Activated CD4-positive, alpha-beta T cell treated with anti-CD3 and anti-CD28 coated beads for 36 hours (primary cell): ENCODE results near the gene GRIN2D. TPM values are rescaled to one million over a fixed set of nuclear protein-coding genes. Genes with fewer than 3 reads are reported as not detected.

Source experiments
- ATAC-seq: fragments of 200-7000 bp; cut with Tn5 transposase; one replicate; pipeline ENCODE4 v1.10.0; 2021; ENCODE audit warnings: mild to moderate bottlenecking, moderate library complexity
- CTCF ChIA-PET: fragments of 350-600 bp; sonication (Branson Sonifier 250); formaldehyde crosslinking; loops from one replicate; lab custom pipeline; 2021; ENCODE audit warnings: antibody characterized with exemption; lab: Charles Lee
- POLR2A ChIA-PET: fragments of 350-600 bp; sonication (Branson Sonifier 250); formaldehyde crosslinking; loops from one replicate; lab custom pipeline; 2021; ENCODE audit warnings: antibody characterized with exemption, inconsistent platforms; lab: Charles Lee
- DNase-seq: peaks from one replicate; pipeline ENCODE4 v3.0.0-alpha.2; 2020
- H3K27ac Mint-ChIP-seq: one replicate; pipeline ENCODE4 v1.8.0; 2021; ENCODE audit warnings: mixed read lengths
- H3K27me3 Mint-ChIP-seq: one replicate; pipeline ENCODE4 v1.8.0; 2021; ENCODE audit warnings: mixed read lengths
- H3K36me3 Mint-ChIP-seq: one replicate; pipeline ENCODE4 v1.8.0; 2021; ENCODE audit warnings: low read depth, mixed read lengths
- H3K4me1 Mint-ChIP-seq: one replicate; pipeline ENCODE4 v1.8.0; 2021; ENCODE audit warnings: mixed read lengths
- H3K4me3 Mint-ChIP-seq: one replicate; pipeline ENCODE4 v1.8.0; 2021; ENCODE audit warnings: mild to moderate bottlenecking, moderate library complexity, mixed read lengths
- H3K9me3 Mint-ChIP-seq: one replicate; pipeline ENCODE4 v1.8.0; 2021; ENCODE audit warnings: low read depth, mixed read lengths
- intact Hi-C, 2 experiments: fragments of 100-400 bp; cut with DNase I in 1 of 2; cut with micrococcal nuclease in 1 of 2; formaldehyde crosslinking; loops; one replicate each; pipeline versions ENCODE4 v1.14.2 to v1.15.1; 2022 to 2024; cut with DNase I, micrococcal nuclease
- total RNA-seq, 2 experiments: library from RNA; stranded (reverse); gene quantifications; one replicate each; pipeline ENCODE4 v1.2.3, GENCODE V29; 2021

The GRIN2D gene
- total RNA-seq, 2 experiments from 2014 or later = 0.11 to 0.14 TPM

DNA sequence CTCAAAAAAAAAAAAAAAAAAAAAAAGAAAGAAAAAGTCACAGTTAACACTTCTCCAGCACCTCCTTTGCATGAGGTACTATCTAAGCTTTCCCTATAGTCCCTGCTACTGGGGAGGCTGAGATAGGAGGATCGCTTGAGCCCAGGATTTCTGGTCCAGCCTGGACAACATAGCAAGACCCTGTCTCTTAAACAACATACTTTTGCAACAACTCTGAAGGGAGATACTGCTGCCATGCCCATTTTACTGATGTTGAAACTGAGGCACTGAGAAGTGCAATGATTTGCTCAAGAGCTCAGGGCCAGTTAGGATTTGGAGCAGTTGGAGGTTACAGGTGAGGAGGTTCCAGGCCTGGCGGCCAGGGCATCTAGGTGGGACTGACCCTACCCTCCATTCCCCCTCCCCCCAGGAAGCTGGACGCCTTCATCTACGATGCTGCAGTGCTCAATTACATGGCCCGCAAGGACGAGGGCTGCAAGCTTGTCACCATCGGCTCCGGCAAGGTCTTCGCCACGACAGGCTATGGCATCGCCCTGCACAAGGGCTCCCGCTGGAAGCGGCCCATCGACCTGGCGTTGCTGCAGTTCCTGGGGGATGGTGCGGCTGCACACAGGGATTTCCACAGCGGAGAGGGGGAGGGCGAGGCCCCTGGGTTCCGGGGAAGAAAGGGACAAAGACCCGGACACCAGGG lies 48.0 kb downstream of the GRIN2D start:
- POLR2A ChIA-PET = no interaction called here
- Mint-ChIP-seq H3K4me3 (peak overlapping the region; percentile 23), H3K4me1 (peaks cover 17% of the 10 kb centered on the region), H3K27ac (no peak overlapping the region), H3K27me3 (peaks cover 26% of the 10 kb centered on the region), H3K9me3 (no peaks in the 10 kb centered on the region), H3K36me3 (peaks cover 9% of the 10 kb centered on the region)
- CTCF ChIA-PET = no interaction called here
- intact Hi-C loops = no loop called here
- ATAC-seq (no peak), DNase-seq (no peak)

GRCh38 chr19:48442116-48443035 lies 48.9 kb downstream of the GRIN2D start:
- ChIA-PET CTCF (no interaction called here), POLR2A (interaction anchor here (0.6 kb wide), 1 partner anchor 970 kb away, joined by 4 read pairs; no protein-coding TSS in a partner anchor)
- Mint-ChIP-seq H3K36me3 (peaks cover 15% of the 10 kb centered on the region), H3K9me3 (no peaks in the 10 kb centered on the region), H3K27me3 (peaks cover 26% of the 10 kb centered on the region), H3K4me3 (peak overlapping the region; percentile 23), H3K4me1 (peaks cover 23% of the 10 kb centered on the region), H3K27ac (no peak overlapping the region)
- DNase-seq (no peak), ATAC-seq (no peak)
- intact Hi-C loops = no loop called here

GRCh38 chr19:48443256-48443655 lies 49.8 kb downstream of the GRIN2D start:
- CTCF ChIA-PET = no interaction called here
- Mint-ChIP-seq H3K27ac (no peak overlapping the region), H3K4me3 (no peak overlapping the region), H3K9me3 (no peaks in the 10 kb centered on the region), H3K4me1 (peaks cover 31% of the 10 kb centered on the region), H3K36me3 (peaks cover 23% of the 10 kb centered on the region), H3K27me3 (peaks cover 22% of the 10 kb centered on the region)
- DNase-seq (peak; percentile 26), ATAC-seq (no peak)
- POLR2A ChIA-PET = interaction anchor here (0.5 to 0.6 kb wide), 2 partner anchors 31 to 971 kb away, joined by 4 to 7 read pairs; no protein-coding TSS in a partner anchor
- intact Hi-C loops = no loop called here

Other genes with a start within 250 kb of the GRIN2D start
- gene LIG1, start 223.3 kb upstream of the GRIN2D start, total RNA-seq = 100 to 1,000 TPM; 193 to 194 TPM
- gene ZSWIM9, start 223.0 kb upstream of the GRIN2D start, total RNA-seq = 10 to 100 TPM in 1 of 2 experiments, 1 to 10 TPM in 1; 7.4 to 10.9 TPM
- gene CARD8, start 137.8 kb upstream of the GRIN2D start, total RNA-seq = 100 to 1,000 TPM; 109 to 118 TPM
- under 1 TPM in 1 of 2 experiments, not detected in 1; 0.12 TPM for gene ZNF114, start 123.6 kb upstream of the GRIN2D start, total RNA-seq
- gene EMP3, start 68.1 kb upstream of the GRIN2D start, total RNA-seq = 100 to 1,000 TPM; 166 to 195 TPM
- 10 to 100 TPM; 18.9 to 21.5 TPM for gene TMEM143, start 29.7 kb upstream of the GRIN2D start, total RNA-seq
- under 1 TPM in 1 of 2 experiments, not detected in 1; 0.25 TPM for gene SYNGR4, start 29.3 kb upstream of the GRIN2D start, total RNA-seq
- 10 to 100 TPM; 69.5 to 78.8 TPM for gene KDELR1, start 2.1 kb upstream of the GRIN2D start, total RNA-seq
- 10 to 100 TPM; 43.4 to 51.3 TPM for gene GRWD1, start 52.3 kb downstream of the GRIN2D start, total RNA-seq
- 1 to 10 TPM in 1 of 2 experiments, under 1 TPM in 1; 0.86 to 1.1 TPM for gene KCNJ14, start 61.9 kb downstream of the GRIN2D start, total RNA-seq
- 10 to 100 TPM; 22.5 to 24.2 TPM for gene CYTH2, start 75.7 kb downstream of the GRIN2D start, total RNA-seq
- 1 to 10 TPM; 3.9 to 4.5 TPM for gene LMTK3, start 118.2 kb downstream of the GRIN2D start, total RNA-seq
- not detected for gene SULT2B1, start 158.5 kb downstream of the GRIN2D start, total RNA-seq
- gene SPACA4, start 213.1 kb downstream of the GRIN2D start, total RNA-seq = not detected
- gene FAM83E, start 221.4 kb downstream of the GRIN2D start, total RNA-seq = 1 to 10 TPM; 1.5 to 4.1 TPM
- 1,000 to 10,000 TPM; 2,026 to 2,191 TPM for gene RPL18, start 225.5 kb downstream of the GRIN2D start, total RNA-seq
- gene SPHK2, start 225.8 kb downstream of the GRIN2D start, total RNA-seq = 10 to 100 TPM; 27.0 TPM
- 10 to 100 TPM in 1 of 2 experiments, 1 to 10 TPM in 1; 8.3 to 12.4 TPM for gene DBP, start 243.7 kb downstream of the GRIN2D start, total RNA-seq